Left forelimb (tissue), 1 donor: Measurements from ENCODE around the gene RHOA.
"Not testable (repeated sequence)": the region's sequence is repeated elsewhere in the genome, so short reads cannot be mapped to it uniquely, and the experiment has no call there.

Experiments used
- DNase-seq: peaks from one replicate; pipeline ENCODE4 v3.0.0-alpha.2; 2018; ENCODE audit warnings: low spot score

The RHOA gene

GRCh38 chr3:49362561-49362960 lies 49.2 kb downstream of the RHOA start:
- DNase-seq = no peak

- no peak for DNase-seq
Observed at GRCh38 chr3:49359623-49360022, 52.2 kb downstream of the RHOA start.

- DNase-seq = no peak
Observed at GRCh38 chr3:49358884-49359225, 52.9 kb downstream of the RHOA start.

GRCh38 chr3:49358217-49358883 lies 53.4 kb downstream of the RHOA start, which contains the start of gene GPX1:
Gene GPX1 (minus strand): TSS chr3:49358353. CDS start chr3:49358278, 75 bp downstream.
- peak; percentile 96 for DNase-seq

- DNase-seq = peak; percentile 72
Observed at GRCh38 chr3:49357443-49358216, 54.1 kb downstream of the RHOA start.

- DNase-seq = not testable (repeated sequence)
Observed at GRCh38 chr3:49357095-49357442, 54.7 kb downstream of the RHOA start.

GRCh38 chr3:49352890-49353421 lies 58.8 kb downstream of the RHOA start:
- DNase-seq = no peak

GRCh38 chr3:49352281-49352680 lies 59.5 kb downstream of the RHOA start:
- DNase-seq = no peak

- DNase-seq = no peak
Observed at GRCh38 chr3:49351521-49352011, 60.2 kb downstream of the RHOA start.

GRCh38 chr3:49349348-49350114 lies 62.2 kb downstream of the RHOA start:
- no peak for DNase-seq

GRCh38 chr3:49348361-49348760 lies 63.4 kb downstream of the RHOA start:
- DNase-seq = not testable (repeated sequence)

GRCh38 chr3:49346797-49347251 lies 65.0 kb downstream of the RHOA start:
- DNase-seq = no peak

- DNase-seq = no peak
Observed at GRCh38 chr3:49343163-49343562, 68.6 kb downstream of the RHOA start.

GRCh38 chr3:49341996-49342395 lies 69.8 kb downstream of the RHOA start:
- DNase-seq = no peak

GRCh38 chr3:49339941-49340800 lies 71.6 kb downstream of the RHOA start, which contains the start of gene USP4:
Gene USP4 (minus strand): TSS chr3:49340053. CDS start chr3:49340024, 29 bp downstream.
- peak; percentile 92 for DNase-seq

GRCh38 chr3:49339581-49339940 lies 72.2 kb downstream of the RHOA start:
- DNase-seq = no peak

- no peak for DNase-seq
Observed at GRCh38 chr3:49333916-49334633, 77.7 kb downstream of the RHOA start.

GRCh38 chr3:49333091-49333490 lies 78.7 kb downstream of the RHOA start:
- DNase-seq = no peak

- DNase-seq = no peak
Observed at GRCh38 chr3:49329186-49329585, 82.6 kb downstream of the RHOA start.

- not testable (repeated sequence) for DNase-seq
Observed at GRCh38 chr3:49328350-49328749, 83.4 kb downstream of the RHOA start.

GRCh38 chr3:49327485-49327884 lies 84.3 kb downstream of the RHOA start:
- DNase-seq = no peak
